ENCODE measurements around the gene FXN.

FXN gene

GRCh38 chr9:68999393-69000105 lies 36.0 kb upstream of the FXN start:
- Histone ChIP-seq H3K9me2 (replicated peaks; ENCODE audit: insufficient read depth, low read length) (no peaks in the 10 kb centered on the region), H3K36me3 (ENCODE audit: low read length) (no peaks in the 10 kb centered on the region), H3K27ac (ENCODE audit: low read depth, low read length) (no peak overlapping the region), H3K9ac (ENCODE audit: low read length) (no peak overlapping the region), H3K27me3 (ENCODE audit: low read length) (no peaks in the 10 kb centered on the region), H4K20me1 (ENCODE audit: low read depth, low read length) (no peaks in the 10 kb centered on the region), H3K9me3 (ENCODE audit: insufficient read depth, low read length) (no peaks in the 10 kb centered on the region), H3K4me3 (ENCODE audit: insufficient read depth, low read length, poor library complexity, severe bottlenecking) (no peak overlapping the region), H3F3A (ENCODE audit: insufficient read depth) (no peaks in the 10 kb centered on the region), H2AFZ (ENCODE audit: low read depth, low read length, severe bottlenecking) (peak overlapping the region; percentile 21), H3K79me2 (ENCODE audit: insufficient read depth, low read length) (no peaks in the 10 kb centered on the region), H3K4me2 (ENCODE audit: low read depth, low read length, poor library complexity, severe bottlenecking) (no peak overlapping the region)
- TF ChIP-seq EZH2phosphoT487 (conservative IDR thresholded peaks at IDR 0.05; ENCODE audit: low read length), result no peak
- TF ChIP-seq, protein P1, sequence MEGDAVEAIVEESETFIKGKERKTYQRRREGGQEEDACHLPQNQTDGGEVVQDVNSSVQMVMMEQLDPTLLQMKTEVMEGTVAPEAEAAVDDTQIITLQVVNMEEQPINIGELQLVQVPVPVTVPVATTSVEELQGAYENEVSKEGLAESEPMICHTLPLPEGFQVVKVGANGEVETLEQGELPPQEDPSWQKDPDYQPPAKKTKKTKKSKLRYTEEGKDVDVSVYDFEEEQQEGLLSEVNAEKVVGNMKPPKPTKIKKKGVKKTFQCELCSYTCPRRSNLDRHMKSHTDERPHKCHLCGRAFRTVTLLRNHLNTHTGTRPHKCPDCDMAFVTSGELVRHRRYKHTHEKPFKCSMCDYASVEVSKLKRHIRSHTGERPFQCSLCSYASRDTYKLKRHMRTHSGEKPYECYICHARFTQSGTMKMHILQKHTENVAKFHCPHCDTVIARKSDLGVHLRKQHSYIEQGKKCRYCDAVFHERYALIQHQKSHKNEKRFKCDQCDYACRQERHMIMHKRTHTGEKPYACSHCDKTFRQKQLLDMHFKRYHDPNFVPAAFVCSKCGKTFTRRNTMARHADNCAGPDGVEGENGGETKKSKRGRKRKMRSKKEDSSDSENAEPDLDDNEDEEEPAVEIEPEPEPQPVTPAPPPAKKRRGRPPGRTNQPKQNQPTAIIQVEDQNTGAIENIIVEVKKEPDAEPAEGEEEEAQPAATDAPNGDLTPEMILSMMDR (IDR thresholded peaks at IDR 0.05; ENCODE audit: insufficient read depth, low read length, poor library complexity, severe bottlenecking), result peak; percentile 83

- H2AFZ ChIP-seq (ENCODE audit: low read depth, low read length, severe bottlenecking), result no peak overlapping the region
- no peaks in the 10 kb centered on the region for H3K9me3 ChIP-seq (ENCODE audit: insufficient read depth, low read length)
- H4K20me1 ChIP-seq (ENCODE audit: low read depth, low read length), result no peaks in the 10 kb centered on the region
- no peak overlapping the region for H3K4me2 ChIP-seq (ENCODE audit: low read depth, low read length, poor library complexity, severe bottlenecking)
- H3K4me3 ChIP-seq (ENCODE audit: insufficient read depth, low read length, poor library complexity, severe bottlenecking), result no peak overlapping the region
- H3K9me2 ChIP-seq (replicated peaks; ENCODE audit: insufficient read depth, low read length), result no peaks in the 10 kb centered on the region
- H3F3A ChIP-seq (ENCODE audit: insufficient read depth), result no peaks in the 10 kb centered on the region
- H3K36me3 ChIP-seq (ENCODE audit: low read length), result no peaks in the 10 kb centered on the region
- no peak overlapping the region for H3K9ac ChIP-seq (ENCODE audit: low read length)
- TF ChIP-seq EZH2phosphoT487 (conservative IDR thresholded peaks at IDR 0.05; ENCODE audit: low read length), result no peak
- TF ChIP-seq, protein P1 (IDR thresholded peaks at IDR 0.05; ENCODE audit: insufficient read depth, low read length, poor library complexity, severe bottlenecking), result no peak
- no peak overlapping the region for H3K27ac ChIP-seq (ENCODE audit: low read depth, low read length)
- no peaks in the 10 kb centered on the region for H3K27me3 ChIP-seq (ENCODE audit: low read length)
- no peaks in the 10 kb centered on the region for H3K79me2 ChIP-seq (ENCODE audit: insufficient read depth, low read length)
Observed at GRCh38 chr9:69001921-69002320, 33.6 kb upstream of the FXN start.

GRCh38 chr9:69003051-69003450 lies 32.5 kb upstream of the FXN start:
- no peaks in the 10 kb centered on the region for H4K20me1 ChIP-seq (ENCODE audit: low read depth, low read length)
- TF ChIP-seq EZH2phosphoT487 (conservative IDR thresholded peaks at IDR 0.05; ENCODE audit: low read length), result no peak
- TF ChIP-seq, protein P1 (IDR thresholded peaks at IDR 0.05; ENCODE audit: insufficient read depth, low read length, poor library complexity, severe bottlenecking), result no peak
- H3K79me2 ChIP-seq (ENCODE audit: insufficient read depth, low read length), result no peaks in the 10 kb centered on the region
- H3K9ac ChIP-seq (ENCODE audit: low read length), result no peak overlapping the region
- no peak overlapping the region for H2AFZ ChIP-seq (ENCODE audit: low read depth, low read length, severe bottlenecking)
- H3K9me2 ChIP-seq (replicated peaks; ENCODE audit: insufficient read depth, low read length), result no peaks in the 10 kb centered on the region
- H3K27me3 ChIP-seq (ENCODE audit: low read length), result no peaks in the 10 kb centered on the region
- H3K4me3 ChIP-seq (ENCODE audit: insufficient read depth, low read length, poor library complexity, severe bottlenecking), result no peak overlapping the region
- no peaks in the 10 kb centered on the region for H3K36me3 ChIP-seq (ENCODE audit: low read length)
- no peak overlapping the region for H3K4me2 ChIP-seq (ENCODE audit: low read depth, low read length, poor library complexity, severe bottlenecking)
- H3F3A ChIP-seq (ENCODE audit: insufficient read depth), result no peaks in the 10 kb centered on the region
- H3K27ac ChIP-seq (ENCODE audit: low read depth, low read length), result no peak overlapping the region
- H3K9me3 ChIP-seq (ENCODE audit: insufficient read depth, low read length), result no peaks in the 10 kb centered on the region
